Measurements from ENCODE around the gene SPPL2B. TPM values are rescaled to one million over a fixed set of nuclear protein-coding genes. Genes with fewer than 3 reads are reported as not detected.

SPPL2B gene
- total and polyA plus RNA-seq, 8 donors, result 36.4 to 226 (median 52.8) TPM

DNA sequence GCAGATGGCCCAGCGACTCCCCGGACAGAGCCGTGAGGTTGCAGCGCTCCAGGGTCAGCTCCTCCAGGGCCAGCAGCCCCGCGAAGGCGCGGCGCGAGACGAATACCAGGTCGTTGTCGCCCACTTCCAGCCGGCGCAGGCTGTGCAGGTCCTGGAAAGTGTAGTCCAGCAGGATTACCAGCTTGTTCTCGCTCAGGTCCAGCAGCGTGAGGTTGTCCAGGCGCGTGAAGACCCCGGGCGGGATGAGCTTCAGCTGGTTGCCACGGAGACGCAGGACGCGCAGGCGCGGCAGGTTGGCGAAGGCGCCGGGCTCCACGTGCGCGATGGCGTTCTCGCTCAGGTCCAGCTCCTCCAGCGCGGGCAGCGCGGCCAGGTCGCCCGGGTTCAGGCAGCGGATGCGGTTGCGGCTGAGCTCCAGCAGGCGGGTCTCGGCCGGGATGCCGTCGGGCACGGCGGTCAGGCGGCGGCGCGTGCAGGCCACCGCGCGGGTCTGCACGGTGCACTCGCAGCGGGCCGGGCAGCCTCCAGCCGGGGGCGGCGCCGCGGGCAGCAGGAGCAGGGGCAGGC is 37.2 kb upstream of the SPPL2B start:
- ATAC-seq, result peak; percentile 11 to 25 (median 16)
- H3K27me3 ChIP-seq, result peaks cover 0 to 37% (median 2%) of the 10 kb centered on the region in 4 donors

DNA sequence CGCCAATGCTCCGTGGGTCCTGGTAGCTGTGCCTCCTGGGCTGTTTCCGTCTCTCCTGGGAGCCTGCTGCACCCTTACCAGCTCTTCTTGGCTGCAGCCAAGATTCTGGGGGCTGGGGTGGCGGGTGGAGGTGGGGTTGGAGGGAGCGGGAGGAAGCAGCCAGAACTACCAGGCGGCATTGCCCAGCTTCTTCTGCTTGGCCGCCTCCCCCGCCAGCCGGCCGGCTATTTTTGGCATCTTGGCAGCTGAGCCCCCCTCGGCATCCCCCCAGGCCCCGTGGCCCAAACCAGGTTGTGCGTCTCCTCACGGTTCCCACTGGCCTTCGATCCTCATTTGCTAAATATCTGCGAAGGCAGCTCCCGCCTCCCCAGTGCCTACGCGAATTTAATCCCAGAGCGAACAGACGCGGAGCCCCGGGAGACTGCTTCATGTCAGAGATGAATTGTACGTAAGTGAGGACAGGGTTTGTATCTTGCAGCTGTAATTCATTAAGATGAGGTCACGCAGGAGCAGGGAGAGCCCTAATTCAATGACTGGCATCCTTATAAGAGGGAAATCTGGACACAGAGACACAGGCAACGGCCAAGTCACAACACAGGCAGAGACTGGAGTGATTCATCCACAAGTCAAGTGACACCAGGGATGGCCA is 33.7 kb upstream of the SPPL2B start:
- Histone ChIP-seq H3K36me3 (no peaks in the 10 kb centered on the region), H3K27ac (no peak overlapping the region), H3K4me3 (no peak overlapping the region), H3K9me3 (no peaks in the 10 kb centered on the region), H3K27me3 (peaks cover 0 to 33% (median 2%) of the 10 kb centered on the region in 4 donors), H3K4me1 (peaks cover 0 to 16% (median 6%) of the 10 kb centered on the region in 3 donors)
- FAIRE-seq (no peak), ATAC-seq (no peak), DNase-seq (no peak)
- 25 to 30% methylated on average over 22 to 26 of the region's 26 CpGs for WGBS, 2 donors
- intact Hi-C loops (cut with DNase I), result no loop called here
- TF ChIP-seq, protein P1, sequence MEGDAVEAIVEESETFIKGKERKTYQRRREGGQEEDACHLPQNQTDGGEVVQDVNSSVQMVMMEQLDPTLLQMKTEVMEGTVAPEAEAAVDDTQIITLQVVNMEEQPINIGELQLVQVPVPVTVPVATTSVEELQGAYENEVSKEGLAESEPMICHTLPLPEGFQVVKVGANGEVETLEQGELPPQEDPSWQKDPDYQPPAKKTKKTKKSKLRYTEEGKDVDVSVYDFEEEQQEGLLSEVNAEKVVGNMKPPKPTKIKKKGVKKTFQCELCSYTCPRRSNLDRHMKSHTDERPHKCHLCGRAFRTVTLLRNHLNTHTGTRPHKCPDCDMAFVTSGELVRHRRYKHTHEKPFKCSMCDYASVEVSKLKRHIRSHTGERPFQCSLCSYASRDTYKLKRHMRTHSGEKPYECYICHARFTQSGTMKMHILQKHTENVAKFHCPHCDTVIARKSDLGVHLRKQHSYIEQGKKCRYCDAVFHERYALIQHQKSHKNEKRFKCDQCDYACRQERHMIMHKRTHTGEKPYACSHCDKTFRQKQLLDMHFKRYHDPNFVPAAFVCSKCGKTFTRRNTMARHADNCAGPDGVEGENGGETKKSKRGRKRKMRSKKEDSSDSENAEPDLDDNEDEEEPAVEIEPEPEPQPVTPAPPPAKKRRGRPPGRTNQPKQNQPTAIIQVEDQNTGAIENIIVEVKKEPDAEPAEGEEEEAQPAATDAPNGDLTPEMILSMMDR (IDR thresholded peaks at IDR 0.05), result no peak

More for the DNA sequence above, 37.2 kb upstream of the SPPL2B start:
- H3K4me1 ChIP-seq, result peaks cover 0 to 16% (median 6%) of the 10 kb centered on the region in 3 donors
- no peaks in the 10 kb centered on the region for H3K9me3 ChIP-seq
- TF ChIP-seq, protein P1 (IDR thresholded peaks at IDR 0.05), result no peak
- no peaks in the 10 kb centered on the region for H3K36me3 ChIP-seq
- FAIRE-seq (no peak), DNase-seq (no peak)
- H3K4me3 ChIP-seq, result peak overlapping the region in 2 of 4 donors; percentile 16 to 39
- no peak overlapping the region for H3K27ac ChIP-seq
- 1 to 4% methylated on average over 30 to 67 of the region's 67 CpGs for WGBS, 2 donors
- intact Hi-C loops (cut with DNase I), result no loop called here

DNA sequence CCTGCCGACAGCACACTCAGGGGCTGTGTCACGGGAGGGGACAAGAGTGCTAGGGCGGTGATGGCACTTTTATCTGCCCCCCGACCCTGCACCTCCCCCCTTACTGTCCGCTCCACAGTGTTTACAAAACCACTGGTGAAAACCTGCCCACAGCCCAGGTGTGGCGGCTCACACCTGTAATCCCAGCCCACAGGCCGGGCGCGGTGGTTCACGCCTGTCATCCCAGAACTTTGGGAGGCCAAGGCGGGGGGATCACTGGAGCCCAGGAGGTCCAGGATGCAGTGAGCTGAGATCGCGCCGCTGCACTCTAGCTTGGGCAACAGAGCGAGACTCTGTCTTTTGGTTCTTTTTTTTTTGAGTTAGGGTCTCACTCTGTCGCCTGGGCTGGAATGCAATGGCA is 32.3 kb upstream of the SPPL2B start:
- Histone ChIP-seq H3K4me3 (no peak overlapping the region), H3K4me1 (peaks cover 0 to 4% (median 0%) of the 10 kb centered on the region in 3 donors), H3K27ac (no peak overlapping the region), H3K9me3 (no peaks in the 10 kb centered on the region), H3K27me3 (peaks cover 0 to 21% (median 0%) of the 10 kb centered on the region in 4 donors), H3K36me3 (no peaks in the 10 kb centered on the region)
- DNase-seq (no peak), ATAC-seq (no peak), FAIRE-seq (no peak)
- WGBS, 2 donors, result 71 to 80% methylated on average over 16 of the region's 16 CpGs
- TF ChIP-seq, protein P1 (IDR thresholded peaks at IDR 0.05), result no peak
- intact Hi-C loops (cut with DNase I), result no loop called here

DNA sequence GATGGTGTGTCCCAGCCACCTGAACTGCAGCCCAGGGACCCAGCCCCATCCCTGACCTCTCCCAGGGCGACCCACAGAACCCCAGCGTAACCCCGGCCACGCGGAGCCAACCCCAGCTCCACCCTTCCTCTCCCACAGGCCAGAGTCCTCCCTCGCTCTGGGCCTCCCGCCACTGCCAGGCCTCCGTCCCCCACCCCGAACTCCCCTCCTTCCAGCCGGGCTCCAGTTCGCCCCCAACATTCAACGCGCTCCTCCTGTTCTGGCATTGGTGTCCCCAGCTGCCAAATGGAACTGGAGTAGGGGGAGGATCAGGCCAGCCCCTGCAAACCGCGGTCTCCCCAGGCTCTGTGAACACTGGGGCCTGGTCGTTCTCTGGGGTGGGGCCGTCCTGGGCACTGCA is 28.0 kb upstream of the SPPL2B start:
- 81 to 92% methylated on average over 17 of the region's 17 CpGs for WGBS, 2 donors
- ATAC-seq (no peak), DNase-seq (peak in 1 of 6 donors; percentile 58), FAIRE-seq (no peak)
- TF ChIP-seq, protein P1 (IDR thresholded peaks at IDR 0.05), result no peak
- Histone ChIP-seq H3K9me3 (no peaks in the 10 kb centered on the region), H3K4me1 (no peaks in the 10 kb centered on the region), H3K27me3 (no peaks in the 10 kb centered on the region), H3K27ac (no peak overlapping the region), H3K4me3 (no peak overlapping the region), H3K36me3 (no peaks in the 10 kb centered on the region)
- intact Hi-C loops (cut with DNase I), result no loop called here
